Measurements from ENCODE around the gene PCBP1.
"Not testable (repeated sequence)": the region's sequence is repeated elsewhere in the genome, so short reads cannot be mapped to it uniquely, and the experiment has no call there.

Gene PCBP1

GRCh38 chr2:70133491-70134322 lies 46.4 kb downstream of the PCBP1 start:
- Histone ChIP-seq H3K4me3 (replicated peaks; ENCODE audit: insufficient read depth, low read length) (no peak overlapping the region), H3K27me3 (ENCODE audit: insufficient read depth, poor library complexity, severe bottlenecking) (no peaks in the 10 kb centered on the region), H3K27ac (replicated peaks) (no peak overlapping the region; the same call in 1 of the 2 replicates)
- TF ChIP-seq CTCF (IDR thresholded peaks at IDR 0.05; ENCODE audit: insufficient read depth, low read length) (no peak), SPI1 (IDR thresholded peaks at IDR 0.05; ENCODE audit: borderline replicate concordance, low read depth) (no peak), POLR2AphosphoS5 (IDR thresholded peaks at IDR 0.05; ENCODE audit: low read depth) (no peak)
- TF ChIP-seq, protein P1, sequence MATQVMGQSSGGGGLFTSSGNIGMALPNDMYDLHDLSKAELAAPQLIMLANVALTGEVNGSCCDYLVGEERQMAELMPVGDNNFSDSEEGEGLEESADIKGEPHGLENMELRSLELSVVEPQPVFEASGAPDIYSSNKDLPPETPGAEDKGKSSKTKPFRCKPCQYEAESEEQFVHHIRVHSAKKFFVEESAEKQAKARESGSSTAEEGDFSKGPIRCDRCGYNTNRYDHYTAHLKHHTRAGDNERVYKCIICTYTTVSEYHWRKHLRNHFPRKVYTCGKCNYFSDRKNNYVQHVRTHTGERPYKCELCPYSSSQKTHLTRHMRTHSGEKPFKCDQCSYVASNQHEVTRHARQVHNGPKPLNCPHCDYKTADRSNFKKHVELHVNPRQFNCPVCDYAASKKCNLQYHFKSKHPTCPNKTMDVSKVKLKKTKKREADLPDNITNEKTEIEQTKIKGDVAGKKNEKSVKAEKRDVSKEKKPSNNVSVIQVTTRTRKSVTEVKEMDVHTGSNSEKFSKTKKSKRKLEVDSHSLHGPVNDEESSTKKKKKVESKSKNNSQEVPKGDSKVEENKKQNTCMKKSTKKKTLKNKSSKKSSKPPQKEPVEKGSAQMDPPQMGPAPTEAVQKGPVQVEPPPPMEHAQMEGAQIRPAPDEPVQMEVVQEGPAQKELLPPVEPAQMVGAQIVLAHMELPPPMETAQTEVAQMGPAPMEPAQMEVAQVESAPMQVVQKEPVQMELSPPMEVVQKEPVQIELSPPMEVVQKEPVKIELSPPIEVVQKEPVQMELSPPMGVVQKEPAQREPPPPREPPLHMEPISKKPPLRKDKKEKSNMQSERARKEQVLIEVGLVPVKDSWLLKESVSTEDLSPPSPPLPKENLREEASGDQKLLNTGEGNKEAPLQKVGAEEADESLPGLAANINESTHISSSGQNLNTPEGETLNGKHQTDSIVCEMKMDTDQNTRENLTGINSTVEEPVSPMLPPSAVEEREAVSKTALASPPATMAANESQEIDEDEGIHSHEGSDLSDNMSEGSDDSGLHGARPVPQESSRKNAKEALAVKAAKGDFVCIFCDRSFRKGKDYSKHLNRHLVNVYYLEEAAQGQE (IDR thresholded peaks at IDR 0.05; ENCODE audit: insufficient replicate concordance, low read depth): no peak
- no peak for DNase-seq (ENCODE audit: low read depth in 1 of 2, low spot score in 1 of 2)

DNA sequence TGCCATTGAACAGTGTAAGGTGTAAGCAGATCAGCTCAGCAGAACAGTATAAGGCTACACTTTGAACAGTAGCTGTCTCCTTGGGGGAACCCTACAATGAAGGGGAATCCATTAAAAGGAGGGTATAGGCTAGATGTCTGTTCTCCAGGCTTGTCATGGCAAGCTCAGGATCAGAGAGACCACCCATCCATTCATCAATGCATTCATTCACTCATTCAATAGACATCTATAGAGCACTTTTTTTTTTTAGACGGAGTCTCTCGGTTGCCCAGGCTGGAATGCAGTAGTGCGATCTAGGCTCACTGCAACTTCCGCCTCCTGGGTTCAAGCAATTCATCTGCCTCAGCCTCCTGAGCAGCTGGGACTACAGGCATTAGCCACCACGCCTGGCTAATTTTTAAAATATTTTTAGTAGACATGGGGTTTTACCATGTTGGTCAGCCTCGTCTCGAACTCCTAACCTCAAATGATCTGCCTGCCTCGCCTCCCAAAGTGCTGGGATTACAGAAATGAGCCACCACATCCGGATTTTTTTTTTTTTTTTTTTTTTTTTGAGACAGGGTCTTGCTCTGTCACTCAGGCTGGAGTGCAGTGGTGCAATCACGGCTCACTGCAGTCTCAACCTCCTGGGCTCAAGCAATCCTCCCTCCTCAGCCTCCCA lies 47.2 kb downstream of the PCBP1 start:
- H3K27ac ChIP-seq (replicated peaks); H3K4me3 ChIP-seq (replicated peaks; ENCODE audit: insufficient read depth, low read length); H3K27me3 ChIP-seq (ENCODE audit: insufficient read depth, poor library complexity, severe bottlenecking); DNase-seq (ENCODE audit: low read depth in 1 of 2, low spot score in 1 of 2): not testable (repeated sequence)
